M059J (cell line): ENCODE measurements around the gene MUC2. TPM values are rescaled to one million over a fixed set of nuclear protein-coding genes. Genes with fewer than 3 reads are reported as not detected.

Experiments
- DNase-seq: peaks from one replicate; pipeline ENCODE4 v3.0.0-alpha.2; 2012; ENCODE audit warnings: low read depth
- total RNA-seq: library from RNA; depleted of rRNA; stranded (reverse); fragments of >200 nt; shearing (Covaris generic); gene quantifications from 2 replicates; pipeline ENCODE4 v1.2.3, GENCODE V29; 2014; rRNA removed

Gene MUC2
- total RNA-seq: not detected in 2 replicates

GRCh38 chr11:1074244-1075221 is at the start of gene MUC2:
TSS of gene MUC2 (plus strand) at chr11:1074874.
- no peak for DNase-seq

GRCh38 chr11:1025410-1026162 is 49.1 kb upstream of the MUC2 start:
- no peak for DNase-seq

GRCh38 chr11:1026163-1026450 is 48.6 kb upstream of the MUC2 start:
- DNase-seq: no peak

- DNase-seq: no peak
Observed at GRCh38 chr11:1026641-1027482, 47.8 kb upstream of the MUC2 start.

DNA sequence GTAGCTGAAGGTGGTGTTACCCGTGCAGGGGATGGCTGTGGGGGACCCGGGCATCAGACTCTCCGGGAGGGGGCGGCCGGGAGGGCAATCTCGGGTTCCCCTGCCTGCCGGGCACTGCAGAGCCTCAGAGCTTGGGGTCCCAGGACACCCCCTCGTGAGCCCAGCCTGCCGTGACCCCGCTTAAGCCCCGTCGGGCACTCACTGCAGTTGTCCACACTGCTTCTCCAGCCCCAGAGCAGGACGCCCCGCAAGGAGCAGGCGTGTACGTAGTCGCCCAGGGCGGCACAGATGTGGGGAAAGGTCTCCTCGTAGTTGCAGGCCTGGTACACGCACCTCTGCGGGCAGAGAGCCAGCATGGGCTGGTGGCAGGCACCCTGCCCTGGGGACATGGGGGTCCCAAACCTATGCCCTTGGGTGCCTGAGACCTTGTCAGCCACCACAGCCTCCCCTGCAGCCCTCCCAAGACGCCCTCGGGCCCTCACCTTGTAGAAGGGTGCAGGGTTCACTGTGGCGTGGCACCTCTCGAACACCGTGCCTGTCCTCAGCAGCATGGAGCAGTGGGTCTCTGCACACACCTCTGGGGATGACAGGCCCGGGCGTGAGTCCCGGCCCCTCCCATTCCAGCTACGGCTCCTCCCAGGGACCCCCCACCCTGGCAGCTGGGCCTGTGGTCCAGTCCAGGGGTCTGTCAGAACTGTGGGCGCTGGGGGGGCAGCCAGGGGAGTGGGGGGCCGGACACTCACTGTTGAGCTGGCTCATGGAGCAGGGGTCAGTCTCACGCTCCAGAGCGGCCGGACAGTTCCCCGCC is 47.0 kb upstream of the MUC2 start:
- DNase-seq: no peak

DNA sequence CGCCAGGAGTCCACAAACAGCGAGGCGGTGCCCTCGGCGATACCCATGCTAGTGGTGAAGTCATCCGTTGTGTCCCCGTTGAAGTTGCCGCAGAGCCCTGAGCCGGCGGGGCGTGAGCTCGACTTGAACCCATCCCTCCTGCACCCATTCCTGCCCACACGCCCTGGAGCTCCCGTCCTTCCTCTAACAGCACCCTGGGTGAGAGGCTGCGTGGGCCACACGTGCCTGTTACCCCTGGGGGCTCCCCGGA is 46.5 kb upstream of the MUC2 start:
- DNase-seq: no peak

DNA sequence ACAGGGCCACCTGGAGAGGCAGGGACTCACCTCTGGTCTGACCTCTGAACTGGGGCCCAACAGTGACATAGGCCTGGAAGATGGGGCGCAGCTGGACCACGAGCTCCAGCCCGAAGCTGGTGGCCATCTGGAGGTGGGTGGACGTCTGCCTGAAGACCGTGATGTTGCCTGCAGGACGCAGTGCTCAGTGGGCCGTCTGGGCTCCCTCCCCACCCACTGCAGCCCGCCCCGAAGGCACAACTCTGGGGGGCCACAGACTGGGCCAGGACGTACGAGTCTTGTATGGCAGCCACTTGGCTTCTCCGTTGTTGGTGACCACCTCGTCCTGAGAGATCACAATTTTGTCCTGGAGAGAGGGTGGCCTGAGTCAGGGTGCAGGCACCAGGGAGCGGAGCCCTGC is 46.1 kb upstream of the MUC2 start:
- no peak for DNase-seq

- DNase-seq: no peak
Observed at GRCh38 chr11:1029051-1029450, 45.6 kb upstream of the MUC2 start.

DNA sequence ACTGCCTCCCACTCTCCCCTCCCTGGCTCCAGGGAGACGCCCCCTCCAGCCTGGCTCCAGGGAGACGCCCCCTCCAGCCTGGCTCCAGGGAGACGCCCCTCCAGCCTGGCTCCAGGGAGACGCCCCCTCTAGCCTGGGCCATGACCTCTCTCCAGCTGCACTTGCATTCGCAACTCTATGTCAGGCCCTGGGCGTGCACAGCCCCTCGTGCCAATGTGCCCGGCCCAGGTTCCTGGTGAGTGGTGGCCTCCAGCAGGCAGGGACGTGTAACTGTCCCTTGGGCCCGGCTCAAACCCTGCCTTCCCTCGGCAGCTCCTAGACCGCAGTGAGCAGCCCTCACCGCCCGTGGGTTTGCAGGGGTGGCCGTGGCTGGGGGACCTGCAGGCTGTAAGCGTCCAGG is 45.0 kb upstream of the MUC2 start:
- no peak for DNase-seq

GRCh38 chr11:1030086-1030485 is 44.6 kb upstream of the MUC2 start:
- DNase-seq: no peak

- no peak for DNase-seq
Observed at GRCh38 chr11:1030556-1030955, 44.1 kb upstream of the MUC2 start.

- DNase-seq: no peak
Observed at GRCh38 chr11:1031121-1031899, 43.4 kb upstream of the MUC2 start.

DNA sequence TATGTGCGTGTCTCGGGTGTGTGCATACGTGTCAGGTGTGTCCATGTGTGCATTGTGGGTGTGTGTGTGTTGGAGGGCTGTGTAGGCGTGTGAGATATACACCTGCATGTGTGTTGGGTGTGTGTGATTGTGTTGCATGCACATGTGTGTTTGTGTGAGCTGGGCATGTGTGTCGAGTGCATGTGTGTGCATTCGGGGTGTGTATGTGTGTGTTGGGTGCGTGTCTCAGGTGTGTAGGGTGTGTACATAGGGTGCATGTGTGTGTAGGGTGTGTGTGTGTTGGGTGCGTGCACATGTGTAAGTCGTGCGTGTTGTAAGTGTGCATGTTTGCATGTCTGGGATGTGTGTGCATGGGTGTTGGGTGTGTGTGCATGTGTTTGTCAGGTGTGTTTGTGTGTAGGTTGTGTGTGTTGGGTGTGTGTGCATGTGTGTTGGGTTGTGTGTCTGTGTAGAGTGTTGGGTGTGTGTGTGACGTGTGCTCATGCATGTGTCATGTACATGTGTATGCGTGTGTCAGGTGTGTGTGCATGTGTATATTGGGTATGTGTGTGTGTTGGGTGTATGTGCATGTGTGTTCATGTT is 42.3 kb upstream of the MUC2 start:
- no peak for DNase-seq

GRCh38 chr11:1033016-1033798 is 41.5 kb upstream of the MUC2 start:
- DNase-seq: no peak

- DNase-seq: peak; percentile 50
Observed at GRCh38 chr11:1034001-1034400, 40.7 kb upstream of the MUC2 start.

DNA sequence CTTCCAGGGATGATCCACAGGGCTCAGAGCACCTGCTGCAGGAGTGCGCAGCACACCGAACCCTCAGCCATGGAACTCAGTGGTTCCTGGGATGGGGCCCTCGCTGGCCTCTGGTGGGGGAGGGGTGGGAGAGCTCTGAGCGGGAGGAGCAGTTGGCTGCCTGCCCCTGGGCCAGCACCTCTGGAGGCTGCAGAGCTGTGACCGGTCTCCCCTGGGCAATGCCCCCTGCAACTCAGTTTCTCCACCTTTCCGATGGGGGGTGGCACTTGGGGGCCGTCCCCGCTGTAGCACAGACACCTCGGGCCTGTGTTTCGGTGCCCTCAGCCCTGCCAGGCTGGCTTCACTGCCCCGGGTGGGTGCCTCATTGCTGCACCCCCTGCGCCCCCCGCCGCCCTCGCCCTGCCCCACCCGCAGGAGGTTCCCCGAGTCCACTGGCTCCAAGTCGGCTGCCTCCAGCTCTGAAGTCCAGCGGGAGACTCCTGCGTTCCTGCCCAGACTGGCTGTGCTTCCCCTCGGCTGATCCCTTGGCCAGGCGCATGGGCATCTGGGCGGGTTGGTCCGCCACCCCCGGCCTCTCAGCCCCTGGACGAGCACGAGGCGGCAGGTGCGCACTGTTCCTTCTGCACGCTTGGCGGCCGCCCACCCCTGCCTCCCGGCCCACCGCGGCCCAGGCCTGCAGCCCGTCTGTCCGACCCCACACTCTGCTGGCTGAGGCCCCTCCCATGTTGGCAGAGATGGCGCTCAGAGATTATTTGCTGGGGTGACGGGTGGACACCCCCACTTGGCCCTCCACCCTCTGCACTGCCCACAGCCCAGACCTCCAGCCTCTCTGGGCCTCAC is 40.0 kb upstream of the MUC2 start:
- no peak for DNase-seq

DNA sequence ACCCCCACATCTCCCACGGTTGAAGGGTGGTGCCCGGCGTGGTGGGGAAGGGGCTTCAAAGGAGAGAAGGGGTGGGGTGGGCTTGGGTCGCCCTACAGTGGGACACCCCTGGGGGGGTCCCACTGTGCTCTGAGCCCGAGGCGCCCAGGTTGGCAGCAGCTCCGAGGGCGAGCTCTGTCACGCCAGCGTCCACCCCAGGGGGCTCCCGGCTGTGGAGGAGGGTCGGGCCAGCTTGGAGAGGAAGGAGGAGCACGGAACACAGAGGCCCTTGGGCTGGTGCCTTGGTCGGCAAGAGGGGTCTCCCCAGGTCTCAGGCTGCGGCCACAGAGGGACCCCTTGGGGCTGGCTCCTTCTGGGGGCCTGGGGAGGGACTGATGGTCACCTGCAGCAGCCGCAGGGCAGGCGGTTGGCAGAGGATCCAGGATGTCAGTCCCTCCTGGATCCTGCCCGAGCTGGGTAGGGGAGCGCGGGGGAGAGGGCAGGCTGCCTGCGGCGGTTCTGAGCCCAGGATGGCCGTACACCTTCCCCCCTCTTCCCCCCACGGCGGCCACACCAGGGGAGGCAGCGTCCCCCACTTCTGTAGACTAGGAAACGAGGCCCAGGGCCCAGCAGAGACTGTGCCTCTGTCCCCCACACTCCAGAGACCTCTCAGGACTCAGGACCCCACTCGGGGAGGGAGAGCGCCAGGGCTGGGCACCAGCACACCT is 38.9 kb upstream of the MUC2 start:
- no peak for DNase-seq

- DNase-seq: no peak
Observed at GRCh38 chr11:1036303-1036923, 38.3 kb upstream of the MUC2 start, which contains the start of gene MUC6. TSS of gene MUC6 (minus strand) at chr11:1036718. CDS start at chr11:1036655, 63 bp downstream.
